Activated CD8-positive, alpha-beta memory T cell treated with anti-CD3 and anti-CD28 coated beads, Interleukin-2, amount 10 ng/mL, durations not matched to agents 7 days and 5 days (primary cell): ENCODE results near the gene SLC29A1. TPM values are rescaled to one million over a fixed set of nuclear protein-coding genes. Genes with fewer than 3 reads are reported as not detected.

Experiments
- ATAC-seq: fragments of 150-1000 bp; cut with Tn5 transposase; one replicate; pipeline ENCODE4 v1.10.0; 2021; ENCODE audit warnings: moderate library complexity
- CTCF ChIA-PET: fragments of 350-600 bp; sonication (Branson Sonifier 250); formaldehyde crosslinking; loops from one replicate; lab custom pipeline; 2021; ENCODE audit warnings: antibody characterized with exemption; lab: Charles Lee
- DNase-seq: peaks from one replicate; pipeline ENCODE4 v3.0.0-alpha.2; 2020
- H3K27ac Mint-ChIP-seq: one replicate; pipeline ENCODE4 v1.8.0; 2021; ENCODE audit warnings: mild to moderate bottlenecking, mixed read lengths
- H3K27me3 Mint-ChIP-seq: one replicate; pipeline ENCODE4 v1.8.0; 2021; ENCODE audit warnings: mixed read lengths
- H3K36me3 Mint-ChIP-seq: one replicate; pipeline ENCODE4 v1.8.0; 2021; ENCODE audit warnings: mild to moderate bottlenecking, mixed read lengths
- H3K4me1 Mint-ChIP-seq: one replicate; pipeline ENCODE4 v1.8.0; 2021; ENCODE audit warnings: mixed read lengths
- H3K4me3 Mint-ChIP-seq: one replicate; pipeline ENCODE4 v1.8.0; 2021; ENCODE audit warnings: mild to moderate bottlenecking, moderate library complexity, mixed read lengths
- H3K9me3 Mint-ChIP-seq: one replicate; pipeline ENCODE4 v1.8.0; 2022; ENCODE audit warnings: low read depth, mixed read lengths
- total RNA-seq, 2 experiments: library from RNA; stranded (reverse); gene quantifications; one replicate each; pipeline ENCODE4 v1.2.3, GENCODE V29; 2021

The SLC29A1 gene
- total RNA-seq, 2 experiments from 2014 or later: 39.8 to 49.9 TPM

DNA sequence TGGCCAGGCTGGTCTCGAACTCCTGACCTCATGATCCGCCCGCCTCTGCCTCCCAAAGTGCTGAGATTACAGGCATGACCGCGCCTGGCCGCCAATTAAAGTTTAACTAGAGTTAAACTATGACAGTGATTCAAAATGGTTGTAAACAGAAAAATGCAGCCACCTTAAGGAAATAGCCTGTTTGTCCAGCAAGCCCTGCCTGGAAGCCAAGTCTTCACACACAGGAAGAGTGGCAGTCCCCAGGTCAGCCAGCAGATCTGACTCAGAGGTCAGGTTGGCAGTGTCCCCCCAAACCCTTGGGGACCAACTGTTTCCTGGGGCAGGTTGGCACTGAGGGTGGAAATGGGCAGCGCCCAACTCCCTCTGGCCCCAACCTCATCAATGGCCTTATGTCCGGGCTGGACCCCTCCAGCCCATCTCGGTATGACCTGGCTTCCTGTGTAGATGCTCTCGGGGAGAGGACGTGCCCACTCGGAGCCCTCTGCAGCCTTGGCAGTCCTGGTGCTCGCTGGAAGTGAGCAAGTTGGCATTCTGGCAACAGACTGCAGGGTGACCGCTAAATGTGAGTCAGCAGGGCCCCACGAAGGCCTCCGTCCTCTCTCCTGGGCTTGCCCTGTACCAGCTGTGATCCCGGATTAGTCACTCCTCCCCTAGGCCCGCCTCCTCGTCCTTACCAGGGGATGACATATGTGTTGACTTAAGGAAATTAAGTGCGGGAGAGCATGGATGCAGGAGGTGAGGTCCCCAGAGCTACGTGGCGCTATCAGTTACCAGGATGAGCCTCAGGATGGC, 13.8 kb downstream of the SLC29A1 start:
- Mint-ChIP-seq H3K9me3 (no peaks in the 10 kb centered on the region), H3K27ac (peak overlapping the region; percentile 96), H3K27me3 (no peaks in the 10 kb centered on the region), H3K36me3 (peaks cover 3% of the 10 kb centered on the region), H3K4me1 (peaks cover 26% of the 10 kb centered on the region), H3K4me3 (peak overlapping the region; percentile 84)
- ATAC-seq (peak; percentile 89), DNase-seq (peak; percentile 85)
- CTCF ChIA-PET: interaction anchor here (0.8 to 7.6 kb wide), 20 partner anchors 9 to 600 kb away, joined by 3 to 88 read pairs (median 5); partner anchors contain the start of genes HSP90AB1, SLC29A1 and SLC35B2

DNA sequence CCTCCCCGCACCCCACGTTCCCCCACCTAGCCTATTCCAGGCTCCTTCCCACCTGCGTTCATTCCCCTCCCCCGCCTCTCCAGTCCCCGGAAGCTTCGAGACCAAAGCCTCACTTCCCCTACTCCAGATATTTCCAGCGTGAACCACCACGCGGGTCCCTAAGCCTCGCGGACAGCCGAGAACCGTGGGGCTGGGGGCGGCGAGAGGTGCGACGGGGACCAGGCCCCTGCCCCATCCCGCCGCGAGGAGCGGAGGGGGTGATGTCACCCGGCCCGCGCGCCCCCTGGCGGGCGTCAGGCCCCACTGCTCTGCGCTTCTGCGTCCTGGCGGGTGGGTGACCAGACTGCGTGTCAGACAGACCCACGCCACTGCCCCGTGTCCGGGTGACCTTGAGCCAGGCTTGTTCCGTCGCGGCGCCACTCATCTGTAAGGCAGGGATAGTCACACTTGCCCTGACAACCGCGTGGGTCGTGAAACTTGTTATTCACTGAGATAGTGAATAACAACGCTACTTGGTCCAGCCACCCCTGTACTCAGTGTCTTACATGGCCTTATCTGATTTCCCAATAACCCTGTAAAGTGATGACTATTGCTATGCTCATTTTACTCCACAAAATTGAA, 14.5 kb downstream of the SLC29A1 start:
- CTCF ChIA-PET: interaction anchor here (0.8 to 7.6 kb wide), 19 partner anchors 8 to 601 kb away, joined by 3 to 88 read pairs (median 5); partner anchors contain the start of genes HSP90AB1, SLC29A1 and SLC35B2
- H3K4me3 Mint-ChIP-seq: peak overlapping the region; percentile 84
- peak overlapping the region; percentile 96 for H3K27ac Mint-ChIP-seq
- ATAC-seq: peak; percentile 94
- DNase-seq: peak; percentile 85
- no peaks in the 10 kb centered on the region for H3K9me3 Mint-ChIP-seq
- peaks cover 3% of the 10 kb centered on the region for H3K36me3 Mint-ChIP-seq
- H3K27me3 Mint-ChIP-seq: no peaks in the 10 kb centered on the region
- peaks cover 26% of the 10 kb centered on the region for H3K4me1 Mint-ChIP-seq

DNA sequence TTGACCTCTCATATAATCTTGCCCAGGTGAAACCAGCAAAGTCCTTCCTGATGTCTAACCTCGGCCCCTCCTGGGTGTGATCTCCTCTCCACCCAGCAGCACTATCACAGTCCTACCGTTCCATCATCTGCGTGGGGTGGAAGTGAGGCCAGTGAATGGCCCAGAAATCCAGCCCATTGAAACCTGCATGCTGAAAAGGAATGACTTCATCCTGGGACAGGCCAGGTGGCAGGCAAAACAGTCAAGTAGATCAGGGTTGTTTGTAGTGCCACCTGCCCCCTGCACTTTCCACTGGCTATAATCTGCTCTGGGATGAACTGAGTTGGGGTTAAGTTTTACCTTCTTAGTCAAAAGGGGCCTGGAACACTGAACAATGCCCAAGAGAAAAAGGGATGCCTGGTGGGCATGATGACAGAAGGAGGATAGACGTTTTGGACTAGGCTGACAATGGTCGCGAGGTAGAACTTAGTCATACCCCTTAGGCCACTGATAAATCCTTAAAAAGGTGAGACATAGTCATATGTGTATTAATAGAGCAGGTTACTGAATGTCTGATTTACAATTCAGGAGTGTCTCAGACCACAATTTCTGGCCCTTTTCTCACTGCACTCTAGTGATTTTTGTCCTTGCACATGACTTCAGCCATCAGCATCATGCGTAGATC, 15.4 kb downstream of the SLC29A1 start:
- H3K4me1 Mint-ChIP-seq: peaks cover 21% of the 10 kb centered on the region
- H3K36me3 Mint-ChIP-seq: no peaks in the 10 kb centered on the region
- H3K9me3 Mint-ChIP-seq: no peaks in the 10 kb centered on the region
- ATAC-seq: no peak
- CTCF ChIA-PET: interaction anchor here (0.9 to 7.6 kb wide), 7 partner anchors 8 to 464 kb away, joined by 3 to 88 read pairs (median 4); partner anchors contain the start of genes HSP90AB1 and SLC29A1
- no peak overlapping the region for H3K27ac Mint-ChIP-seq
- H3K27me3 Mint-ChIP-seq: no peaks in the 10 kb centered on the region
- H3K4me3 Mint-ChIP-seq: peak overlapping the region; percentile 13
- no peak for DNase-seq

DNA sequence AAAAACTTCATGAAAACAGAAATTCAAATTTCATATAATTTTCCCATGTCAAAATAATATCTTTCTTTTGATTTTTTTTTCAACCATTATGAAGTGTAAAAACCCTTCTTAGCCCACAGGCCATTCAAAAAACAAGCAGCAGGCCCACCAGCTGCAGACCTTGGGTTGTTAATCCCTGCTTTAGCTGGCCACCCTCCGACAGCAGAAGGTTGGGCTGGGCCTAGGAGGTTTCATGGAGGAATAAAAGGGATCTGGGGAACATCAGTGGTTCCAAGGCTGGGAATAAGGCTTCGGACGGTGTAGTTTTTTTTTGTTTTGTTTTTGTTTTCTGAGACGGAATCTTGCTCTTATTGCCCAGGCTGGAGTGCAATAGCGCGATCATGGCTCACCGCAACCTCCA, 19.9 kb downstream of the SLC29A1 start:
- ATAC-seq: no peak
- no peaks in the 10 kb centered on the region for H3K9me3 Mint-ChIP-seq
- peaks cover 20% of the 10 kb centered on the region for H3K4me1 Mint-ChIP-seq
- CTCF ChIA-PET: interaction anchor here (0.8 to 2.0 kb wide), 2 partner anchors 8 to 13 kb away, joined by 3 to 6 read pairs; partner anchors contain the start of gene SLC35B2
- H3K27me3 Mint-ChIP-seq: no peaks in the 10 kb centered on the region
- H3K4me3 Mint-ChIP-seq: no peak overlapping the region
- DNase-seq: no peak
- H3K27ac Mint-ChIP-seq: no peak overlapping the region
- peaks cover 14% of the 10 kb centered on the region for H3K36me3 Mint-ChIP-seq

DNA sequence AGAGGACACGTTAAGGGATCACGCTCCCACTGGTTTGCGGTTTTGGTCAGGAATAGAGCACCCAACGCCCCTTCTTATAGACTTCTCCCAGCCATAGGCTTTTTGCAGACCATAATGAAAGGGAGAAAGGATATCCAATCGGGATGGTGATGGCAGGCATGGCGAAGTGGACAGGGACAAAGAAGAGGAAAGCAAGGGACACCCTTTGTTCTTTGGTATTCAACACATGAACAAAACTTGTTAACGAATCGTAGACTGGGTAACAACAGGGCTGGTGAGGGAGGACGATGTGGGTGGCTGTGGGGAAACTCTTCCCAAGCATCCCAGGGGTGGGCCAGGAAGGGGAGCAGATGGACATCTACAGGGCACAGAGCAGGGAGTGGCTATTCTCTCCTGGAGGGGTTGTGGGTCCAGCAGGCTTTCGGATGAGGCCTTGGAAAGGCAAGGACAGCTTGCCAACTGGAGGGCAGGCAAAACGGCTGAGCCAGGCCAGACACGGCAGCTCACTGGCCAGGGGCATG, 22.1 kb downstream of the SLC29A1 start:
- Mint-ChIP-seq H3K27me3 (no peaks in the 10 kb centered on the region), H3K36me3 (peaks cover 35% of the 10 kb centered on the region), H3K4me3 (peak overlapping the region; percentile 99), H3K27ac (peak overlapping the region; percentile 99), H3K4me1 (peaks cover 39% of the 10 kb centered on the region), H3K9me3 (no peaks in the 10 kb centered on the region)
- CTCF ChIA-PET: interaction anchor here (0.7 to 5.1 kb wide), 5 partner anchors 10 to 67 kb away, joined by 3 to 60 read pairs (median 12); partner anchors contain the start of genes AARS2 and SLC35B2
- ATAC-seq: no peak
- DNase-seq: no peak

DNA sequence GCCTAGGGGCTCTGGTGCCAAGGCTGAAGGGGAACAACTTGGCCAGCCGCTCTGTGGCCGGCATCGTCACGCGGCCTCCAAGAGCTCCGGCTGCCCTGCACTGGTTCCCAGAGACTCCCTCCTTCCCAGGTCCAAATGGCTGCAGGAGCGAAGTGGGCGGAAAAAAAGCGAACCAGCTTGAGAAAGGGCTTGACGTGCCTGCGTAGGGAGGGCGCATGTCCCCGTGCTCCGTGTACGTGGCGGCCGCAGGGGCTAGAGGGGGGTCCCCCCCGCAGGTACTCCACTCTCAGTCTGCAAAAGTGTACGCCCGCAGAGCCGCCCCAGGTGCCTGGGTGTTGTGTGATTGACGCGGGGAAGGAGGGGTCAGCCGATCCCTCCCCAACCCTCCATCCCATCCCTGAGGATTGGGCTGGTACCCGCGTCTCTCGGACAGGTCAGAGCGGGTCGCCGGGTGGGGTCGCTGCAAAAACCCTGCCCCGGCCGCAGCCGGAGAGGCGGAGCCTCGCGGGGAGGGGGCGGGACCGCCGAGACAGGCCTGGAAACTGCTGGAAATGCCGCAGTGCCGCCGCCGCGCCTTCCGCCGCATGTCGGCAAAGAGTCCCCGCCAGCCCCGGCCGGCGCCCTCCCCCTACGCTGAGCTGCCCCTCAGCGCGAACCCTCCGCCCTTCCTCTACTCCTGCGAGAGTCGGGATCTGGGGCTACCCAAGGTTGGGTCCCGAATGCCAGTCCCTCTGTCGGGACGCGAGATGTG, 22.7 kb downstream of the SLC29A1 start:
- H3K27me3 Mint-ChIP-seq: no peaks in the 10 kb centered on the region
- H3K27ac Mint-ChIP-seq: peak overlapping the region; percentile 99
- CTCF ChIA-PET: interaction anchor here (1.0 to 5.1 kb wide), 11 partner anchors 10 to 476 kb away, joined by 3 to 60 read pairs (median 10); partner anchors contain the start of genes AARS2, NFKBIE, SLC29A1 and SLC35B2
- H3K4me1 Mint-ChIP-seq: peaks cover 45% of the 10 kb centered on the region
- H3K4me3 Mint-ChIP-seq: peak overlapping the region; percentile 99
- H3K36me3 Mint-ChIP-seq: peaks cover 41% of the 10 kb centered on the region
- DNase-seq (peak; percentile 88), ATAC-seq (peak; percentile 41)
- H3K9me3 Mint-ChIP-seq: no peaks in the 10 kb centered on the region

DNA sequence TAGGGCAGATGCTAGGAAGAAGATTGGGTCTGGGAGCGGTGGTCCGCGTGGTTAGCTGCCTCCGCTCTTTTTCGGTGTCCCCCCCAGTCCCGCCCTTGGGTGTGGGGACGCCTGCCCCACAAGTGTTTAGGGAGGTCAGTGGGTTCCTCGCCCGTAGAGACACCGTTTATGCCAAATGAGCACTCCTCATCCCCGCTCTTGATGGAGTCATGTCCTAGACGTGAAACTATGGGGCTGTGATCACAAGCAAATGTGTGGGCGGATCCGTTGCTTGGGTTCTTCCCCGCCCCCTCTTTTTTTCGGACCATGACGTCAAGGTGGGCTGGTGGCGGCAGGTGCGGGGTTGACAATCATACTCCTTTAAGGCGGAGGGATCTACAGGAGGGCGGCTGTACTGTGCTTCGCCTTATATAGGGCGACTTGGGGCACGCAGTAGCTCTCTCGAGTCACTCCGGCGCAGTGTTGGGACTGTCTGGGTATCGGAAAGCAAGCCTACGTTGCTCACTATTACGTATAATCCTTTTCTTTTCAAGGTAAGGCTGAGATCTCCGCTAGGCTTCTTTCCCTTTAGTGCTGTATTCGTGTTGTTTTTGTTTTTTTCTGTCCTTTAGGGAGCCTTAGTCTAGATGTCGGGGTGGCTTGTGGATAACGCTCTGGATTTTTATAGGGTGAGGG, 23.4 kb downstream of the SLC29A1 start, which contains the start of gene HSP90AB1:
TSS of gene HSP90AB1 (plus strand) at position 439 of the 675 bp plus-strand sequence. CDS start 1,529 bp downstream, outside the sequence.
- H3K4me3 Mint-ChIP-seq: peak within 1 kb of the TSS; percentile 99
- H3K9me3 Mint-ChIP-seq: no peaks in the 10 kb centered on the region
- no peaks in the 10 kb centered on the region for H3K27me3 Mint-ChIP-seq
- H3K36me3 Mint-ChIP-seq: peaks cover 47% of the 10 kb centered on the region
- H3K4me1 Mint-ChIP-seq: peaks cover 52% of the 10 kb centered on the region
- DNase-seq (peak; percentile 98), ATAC-seq (peak; percentile 82)
- H3K27ac Mint-ChIP-seq: peak within 1 kb of the TSS; percentile 99
- CTCF ChIA-PET: interaction anchor here (1.0 to 5.1 kb wide), 11 partner anchors 10 to 477 kb away, joined by 3 to 60 read pairs (median 6); partner anchors contain the start of genes AARS2, NFKBIE, SLC29A1 and SLC35B2

DNA sequence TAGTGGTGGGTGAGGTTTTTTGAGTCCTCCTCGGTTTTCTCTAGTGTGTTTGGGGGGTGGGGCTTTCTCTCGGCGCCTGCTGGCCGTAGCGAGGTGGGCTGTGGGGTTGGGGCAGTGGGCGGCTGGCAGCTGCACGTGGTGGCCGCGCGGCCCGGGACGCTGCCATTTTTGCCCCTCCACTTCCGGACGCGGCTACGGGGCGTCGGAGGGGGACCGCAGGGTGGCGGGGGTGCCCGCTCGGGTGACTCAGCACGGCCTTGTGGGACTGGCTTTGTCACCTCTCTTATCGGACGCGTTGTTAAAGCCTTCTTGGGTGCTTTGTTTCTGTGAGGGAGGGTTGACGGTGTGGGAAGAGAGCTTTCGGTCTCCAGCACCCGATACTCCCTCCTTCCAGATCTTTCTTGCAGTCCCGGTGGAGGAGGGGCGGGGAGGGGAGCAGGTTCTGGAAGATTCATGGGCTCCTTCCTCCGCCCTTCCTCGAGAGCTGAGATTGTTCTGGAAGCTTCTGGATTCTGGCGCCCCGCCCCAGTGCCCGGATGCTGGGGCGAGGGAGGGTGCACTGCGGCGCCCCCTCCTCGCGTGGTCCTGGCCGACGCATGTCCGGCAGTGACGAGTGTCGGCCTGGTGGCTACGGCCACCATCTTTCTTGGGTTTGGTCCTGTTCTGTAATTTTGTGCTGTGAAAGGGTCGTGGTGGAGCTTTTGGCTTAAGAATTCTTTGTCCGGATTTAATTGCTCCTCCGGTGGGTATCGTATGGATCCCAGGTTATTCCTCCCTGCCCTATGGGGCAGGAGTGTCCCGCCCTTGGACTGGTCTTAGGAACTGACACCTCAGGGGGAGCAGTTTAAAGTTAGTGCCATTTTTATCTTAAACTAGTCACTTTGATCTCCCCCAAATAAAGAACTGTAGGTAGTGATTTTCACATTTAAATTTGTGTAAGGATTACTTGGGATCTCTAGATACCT, 24.2 kb downstream of the SLC29A1 start:
- ATAC-seq (peak; percentile 47), DNase-seq (peak; percentile 92)
- Mint-ChIP-seq H3K9me3 (no peaks in the 10 kb centered on the region), H3K27ac (peak overlapping the region; percentile 99), H3K27me3 (no peaks in the 10 kb centered on the region), H3K36me3 (peaks cover 54% of the 10 kb centered on the region), H3K4me1 (peaks cover 57% of the 10 kb centered on the region), H3K4me3 (peak overlapping the region; percentile 99)
- CTCF ChIA-PET: interaction anchor here (0.9 to 5.1 kb wide), 13 partner anchors 9 to 478 kb away, joined by 3 to 60 read pairs (median 6); partner anchors contain the start of genes AARS2, NFKBIE, SLC29A1 and SLC35B2

DNA sequence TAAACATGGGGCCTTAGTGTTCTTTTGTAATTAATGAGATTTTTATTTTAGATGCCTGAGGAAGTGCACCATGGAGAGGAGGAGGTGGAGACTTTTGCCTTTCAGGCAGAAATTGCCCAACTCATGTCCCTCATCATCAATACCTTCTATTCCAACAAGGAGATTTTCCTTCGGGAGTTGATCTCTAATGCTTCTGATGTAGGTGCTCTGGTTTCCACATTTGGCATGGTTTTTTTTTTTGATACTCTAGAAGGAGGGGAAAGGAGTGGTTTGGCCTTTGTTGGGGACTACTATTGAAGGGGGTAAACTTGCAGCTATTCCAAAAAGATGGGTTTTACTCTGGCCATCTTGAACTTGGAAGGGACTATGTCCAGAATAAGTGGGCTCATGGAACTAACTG, 25.2 kb downstream of the SLC29A1 start:
- CTCF ChIA-PET: interaction anchor here (2.0 to 5.1 kb wide), 5 partner anchors 8 to 76 kb away, joined by 8 to 60 read pairs (median 16); partner anchors contain the start of genes NFKBIE and SLC35B2
- Mint-ChIP-seq H3K27me3 (no peaks in the 10 kb centered on the region), H3K4me1 (peaks cover 66% of the 10 kb centered on the region), H3K9me3 (no peaks in the 10 kb centered on the region), H3K36me3 (peaks cover 63% of the 10 kb centered on the region), H3K27ac (peak overlapping the region; percentile 99), H3K4me3 (peak overlapping the region; percentile 99)
- ATAC-seq (no peak), DNase-seq (no peak)

DNA sequence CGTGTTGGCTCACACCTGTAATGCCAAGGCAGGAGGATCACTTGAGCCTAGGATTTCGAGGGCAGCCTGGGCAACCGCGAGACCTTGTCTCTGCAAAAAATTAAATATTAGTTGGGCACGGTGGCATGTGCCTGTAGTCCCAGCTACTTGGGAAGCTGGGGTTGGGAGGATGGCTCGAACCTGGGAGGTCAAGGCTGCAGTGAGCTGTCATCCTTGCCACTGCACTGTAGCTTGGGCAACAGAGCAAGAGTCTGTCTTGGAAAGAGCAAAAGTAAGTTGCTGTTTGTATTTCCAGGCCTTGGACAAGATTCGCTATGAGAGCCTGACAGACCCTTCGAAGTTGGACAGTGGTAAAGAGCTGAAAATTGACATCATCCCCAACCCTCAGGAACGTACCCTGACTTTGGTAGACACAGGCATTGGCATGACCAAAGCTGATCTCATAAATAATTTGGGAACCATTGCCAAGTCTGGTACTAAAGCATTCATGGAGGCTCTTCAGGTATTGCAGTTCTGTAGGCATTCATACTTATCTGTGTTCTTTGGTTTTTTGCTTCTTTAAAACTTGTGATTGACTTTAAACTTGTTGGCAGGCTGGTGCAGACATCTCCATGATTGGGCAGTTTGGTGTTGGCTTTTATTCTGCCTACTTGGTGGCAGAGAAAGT, 25.8 kb downstream of the SLC29A1 start:
- CTCF ChIA-PET: interaction anchor here (2.0 to 5.1 kb wide), 4 partner anchors 8 to 76 kb away, joined by 8 to 60 read pairs (median 36); partner anchors contain the start of genes NFKBIE and SLC35B2

More for the DNA sequence above, 25.8 kb downstream of the SLC29A1 start:
- DNase-seq (no peak), ATAC-seq (no peak)
- Mint-ChIP-seq H3K27me3 (no peaks in the 10 kb centered on the region), H3K4me3 (peak overlapping the region; percentile 99), H3K4me1 (peaks cover 71% of the 10 kb centered on the region), H3K36me3 (peaks cover 68% of the 10 kb centered on the region), H3K27ac (peak overlapping the region; percentile 99), H3K9me3 (no peaks in the 10 kb centered on the region)
